Testis (tissue), 3 donors: Measurements from ENCODE around the gene TMEM98. TPM values are rescaled to one million over a fixed set of nuclear protein-coding genes. Genes with fewer than 3 reads are reported as not detected.
"Not testable (repeated sequence)": the region's sequence is repeated elsewhere in the genome, so short reads cannot be mapped to it uniquely, and the experiment has no call there.

Source experiments
- DNase-seq: peaks from one replicate; pipeline ENCODE4 v3.0.0-alpha.2; 2019
- H3K27ac ChIP-seq, 2 donors: fragments of 200-600 bp; sonication (generic); one replicate each; pipeline ENCODE4 v1.5.1; 2019
- H3K27me3 ChIP-seq: fragments of 200-600 bp; sonication (generic); one replicate; pipeline ENCODE4 v1.5.1; 2019
- H3K36me3 ChIP-seq: fragments of 200-600 bp; sonication (generic); one replicate; pipeline ENCODE4 v1.5.1; 2017; ENCODE audit warnings: low read depth; ENCODE audit errors: missing control alignments
- H3K4me1 ChIP-seq: fragments of 200-600 bp; sonication (generic); one replicate; pipeline ENCODE4 v1.5.1; 2019
- H3K4me3 ChIP-seq, 2 donors: fragments of 200-600 bp; sonication (generic); one replicate each; pipeline ENCODE4 v1.5.1; 2017 to 2019
- H3K9me3 ChIP-seq: fragments of 200-600 bp; sonication (generic); one replicate; pipeline ENCODE4 v1.5.1; 2017
- POLR2A ChIP-seq: fragments of 450-650 bp; IDR thresholded peaks from one replicate; pipeline ENCODE4 v1.6.1; 2017; ENCODE audit warnings: antibody characterized with exemption, mild to moderate bottlenecking, moderate library complexity
- WGBS, 2 donors: methylation state at CpG; one replicate each; pipeline ENCODE4 v1.1.5; 2018; 5-methylcytosine and 5-hydroxymethylcytosine counted together
- intact Hi-C: fragments of 100-400 bp; cut with DNase I; formaldehyde crosslinking; loops from one replicate; pipeline ENCODE4 v1.15.1; 2023; ENCODE audit warnings: low total_unique reads
- polyA plus RNA-seq: library from polyadenylated mRNA; stranded (reverse); fragments of 350-450 nt; fragmentation: Illumina TruSeq; extraction: RNeasy Lipid Tissue Mini Kit (QIAGEN cat#74804); gene quantifications from one replicate; pipeline ENCODE4 v1.2.3, GENCODE V29; 2014; ENCODE audit warnings: low read depth, low replicate concordance; ENCODE audit not compliant: insufficient read depth
- total RNA-seq, 2 donors: library from RNA; depleted of rRNA; stranded (reverse); fragments of >200 nt; gene quantifications; one replicate each; pipeline ENCODE4 v1.2.3, GENCODE V29; 2016
- TF ChIP-seq, protein P1 (sequence below), 3 experiments: fragments of 450-650 bp in 2 of 3; fragments of 200-600 bp in 1 of 3; sonication (generic) in 1 of 3; IDR thresholded peaks; one replicate each; pipeline ENCODE4 v1.5.1; 2016 to 2019; ENCODE audit warnings: antibody characterized with exemption in 3 of 3, mild to moderate bottlenecking in 2 of 3, moderate library complexity in 1 of 3

Gene TMEM98
- total and polyA plus RNA-seq, 3 donors from 2014 or later = 39.0 to 66.9 (median 64.9) TPM

DNA sequence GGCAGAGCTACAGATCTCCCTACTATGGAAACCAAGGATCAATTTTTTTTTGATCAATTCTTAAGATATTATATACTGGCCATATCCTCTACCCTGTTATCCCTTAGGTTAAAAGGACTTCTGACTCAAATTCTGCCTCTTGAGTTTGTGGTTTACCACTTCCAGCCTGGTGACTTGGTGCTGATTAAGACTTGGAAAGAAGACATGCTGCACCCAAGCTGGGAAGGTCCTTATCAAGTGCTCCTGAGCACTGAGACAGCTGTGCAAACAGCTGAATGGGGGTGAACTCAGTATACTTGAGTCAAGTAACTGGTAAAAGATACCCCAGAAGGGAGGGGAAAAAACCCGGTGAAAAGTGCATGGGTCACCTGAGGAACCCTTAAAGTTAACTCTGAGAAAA, 43.2 kb downstream of the TMEM98 start:
- H3K4me3 ChIP-seq = no peak overlapping the region
- WGBS, 2 donors = 87 to 92% methylated on average over 1 of the region's 1 CpG
- H3K27ac ChIP-seq = no peak overlapping the region
- H3K36me3 ChIP-seq = no peaks in the 10 kb centered on the region
- no peak for DNase-seq
- no peaks in the 10 kb centered on the region for H3K27me3 ChIP-seq
- intact Hi-C loops = no loop called here
- TF ChIP-seq POLR2A = no peak
- H3K4me1 ChIP-seq = no peaks in the 10 kb centered on the region
- no peaks in the 10 kb centered on the region for H3K9me3 ChIP-seq

DNA sequence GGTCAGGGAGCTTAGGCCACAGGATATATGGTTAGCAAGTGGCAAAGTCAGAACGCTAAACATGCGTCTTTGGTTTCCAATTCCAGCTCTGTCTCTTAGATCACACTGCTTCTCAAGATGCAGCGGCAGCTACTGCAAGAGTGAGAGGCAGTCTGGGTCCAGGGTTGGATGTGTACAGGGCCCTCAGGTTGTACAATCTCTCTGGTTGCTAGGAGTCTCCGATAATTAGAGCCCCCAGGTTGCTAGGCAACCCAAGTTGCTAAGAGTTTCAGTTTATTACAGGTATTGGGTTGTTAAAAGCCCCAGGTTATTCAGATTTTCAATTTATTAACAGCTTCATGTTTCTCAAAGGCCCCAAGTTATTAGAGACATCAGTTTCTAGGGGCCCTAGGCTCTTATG, 48.2 kb downstream of the TMEM98 start:
- TF ChIP-seq, protein P1, sequence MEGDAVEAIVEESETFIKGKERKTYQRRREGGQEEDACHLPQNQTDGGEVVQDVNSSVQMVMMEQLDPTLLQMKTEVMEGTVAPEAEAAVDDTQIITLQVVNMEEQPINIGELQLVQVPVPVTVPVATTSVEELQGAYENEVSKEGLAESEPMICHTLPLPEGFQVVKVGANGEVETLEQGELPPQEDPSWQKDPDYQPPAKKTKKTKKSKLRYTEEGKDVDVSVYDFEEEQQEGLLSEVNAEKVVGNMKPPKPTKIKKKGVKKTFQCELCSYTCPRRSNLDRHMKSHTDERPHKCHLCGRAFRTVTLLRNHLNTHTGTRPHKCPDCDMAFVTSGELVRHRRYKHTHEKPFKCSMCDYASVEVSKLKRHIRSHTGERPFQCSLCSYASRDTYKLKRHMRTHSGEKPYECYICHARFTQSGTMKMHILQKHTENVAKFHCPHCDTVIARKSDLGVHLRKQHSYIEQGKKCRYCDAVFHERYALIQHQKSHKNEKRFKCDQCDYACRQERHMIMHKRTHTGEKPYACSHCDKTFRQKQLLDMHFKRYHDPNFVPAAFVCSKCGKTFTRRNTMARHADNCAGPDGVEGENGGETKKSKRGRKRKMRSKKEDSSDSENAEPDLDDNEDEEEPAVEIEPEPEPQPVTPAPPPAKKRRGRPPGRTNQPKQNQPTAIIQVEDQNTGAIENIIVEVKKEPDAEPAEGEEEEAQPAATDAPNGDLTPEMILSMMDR (IDR thresholded peaks at IDR 0.05) = no peak
- no peak for TF ChIP-seq POLR2A
- WGBS, 2 donors = 60 to 71% methylated on average over 4 of the region's 4 CpGs
- Histone ChIP-seq H3K27ac (no peak overlapping the region), H3K27me3 (no peaks in the 10 kb centered on the region), H3K4me3 (no peak overlapping the region), H3K4me1 (no peaks in the 10 kb centered on the region), H3K36me3 (no peaks in the 10 kb centered on the region), H3K9me3 (no peaks in the 10 kb centered on the region)
- intact Hi-C loops = no loop called here
- no peak for DNase-seq

- Histone ChIP-seq H3K27ac (no peak overlapping the region), H3K27me3 (no peaks in the 10 kb centered on the region), H3K9me3 (no peaks in the 10 kb centered on the region), H3K4me3 (no peak overlapping the region), H3K36me3 (no peaks in the 10 kb centered on the region), H3K4me1 (no peaks in the 10 kb centered on the region)
- WGBS, 2 donors = 100% methylated on average over 1 of the region's 1 CpG
- intact Hi-C loops = no loop called here
- no peak for DNase-seq
- TF ChIP-seq, protein P1 (IDR thresholded peaks at IDR 0.05) = no peak
- TF ChIP-seq POLR2A = no peak
These were observed 48.7 kb downstream of the TMEM98 start for GRCh38 chr17:32976605-32977004.

DNA sequence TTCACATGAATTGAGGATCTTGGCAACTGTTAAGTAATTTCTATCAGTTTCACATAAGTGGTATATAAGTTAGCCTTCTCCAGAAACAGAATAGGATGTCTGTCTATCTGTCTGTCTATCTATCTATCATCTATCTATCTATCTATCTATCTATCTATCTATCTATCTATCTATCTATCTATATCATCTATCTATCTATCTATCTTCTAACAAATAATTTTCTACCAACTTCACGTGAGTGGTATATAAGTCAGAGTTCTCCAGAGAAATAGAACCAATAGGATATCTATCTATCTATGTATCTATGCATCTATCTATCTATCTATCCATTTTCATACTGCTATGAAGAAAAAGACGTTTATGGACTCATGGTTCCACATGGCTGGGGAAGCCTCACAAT, 52.3 kb downstream of the TMEM98 start:
- Histone ChIP-seq H3K4me3 (no peak overlapping the region), H3K27me3 (no peaks in the 10 kb centered on the region), H3K27ac (no peak overlapping the region), H3K9me3 (no peaks in the 10 kb centered on the region), H3K36me3 (no peaks in the 10 kb centered on the region), H3K4me1 (no peaks in the 10 kb centered on the region)
- 75 to 84% methylated on average over 2 of the region's 2 CpGs for WGBS, 2 donors
- no peak for DNase-seq
- intact Hi-C loops = no loop called here
- TF ChIP-seq, protein P1 (IDR thresholded peaks at IDR 0.05) = no peak
- TF ChIP-seq POLR2A = no peak

- H3K36me3 ChIP-seq, H3K27ac ChIP-seq, H3K4me3 ChIP-seq, intact Hi-C loops, DNase-seq, H3K27me3 ChIP-seq, H3K4me1 ChIP-seq, H3K9me3 ChIP-seq: not testable (repeated sequence)
- 74 to 86% methylated on average over 3 of the region's 3 CpGs for WGBS, 2 donors
These were observed 53.7 kb downstream of the TMEM98 start for GRCh38 chr17:32981611-32982010.

- Histone ChIP-seq H3K4me1 (no peaks in the 10 kb centered on the region), H3K4me3 (no peak overlapping the region), H3K9me3 (no peaks in the 10 kb centered on the region), H3K36me3 (no peaks in the 10 kb centered on the region), H3K27me3 (no peaks in the 10 kb centered on the region), H3K27ac (no peak overlapping the region)
- WGBS, 2 donors = 69 to 77% methylated on average over 4 of the region's 4 CpGs
- intact Hi-C loops = no loop called here
- no peak for TF ChIP-seq POLR2A
- TF ChIP-seq, protein P1 (IDR thresholded peaks at IDR 0.05) = no peak
- no peak for DNase-seq
These were observed 57.2 kb downstream of the TMEM98 start for GRCh38 chr17:32985050-32985756.

GRCh38 chr17:32987453-32987805, 59.5 kb downstream of the TMEM98 start:
- not testable (repeated sequence) for DNase-seq, H3K4me3 ChIP-seq

GRCh38 chr17:32987868-32988267, 59.9 kb downstream of the TMEM98 start:
- H3K27ac ChIP-seq, H3K4me1 ChIP-seq, DNase-seq, H3K36me3 ChIP-seq, intact Hi-C loops, H3K4me3 ChIP-seq, H3K9me3 ChIP-seq, H3K27me3 ChIP-seq: not testable (repeated sequence)
- 57 to 72% methylated on average over 2 of the region's 2 CpGs for WGBS, 2 donors

More at GRCh38 chr17:32987453-32987805, 59.5 kb downstream of the TMEM98 start:
- H3K36me3 ChIP-seq, H3K9me3 ChIP-seq, H3K27ac ChIP-seq, H3K4me1 ChIP-seq, intact Hi-C loops, H3K27me3 ChIP-seq: not testable (repeated sequence)
- WGBS, 2 donors = 14 to 38% methylated on average over 1 of the region's 1 CpG
